Smooth muscle cell (in vitro differentiated cells): ENCODE data around the gene IQCK. TPM values are rescaled to one million over a fixed set of nuclear protein-coding genes. Genes with fewer than 3 reads are reported as not detected.
"Not testable (repeated sequence)": the region's sequence is repeated elsewhere in the genome, so short reads cannot be mapped to it uniquely, and the experiment has no call there.

ENCODE experiments used
- DNase-seq: peaks from one replicate; lab custom pipeline; 2025; ENCODE audit not compliant: unreplicated experiment; lab: John Stamatoyannopoulos, UW
- H2AFZ ChIP-seq: fragments of 200-600 bp; sonication (generic); 2 replicates; pipeline ENCODE4 v1.6.0; 2016; ENCODE audit warnings: antibody characterized with exemption, low read depth, mild to moderate bottlenecking
- H3F3A ChIP-seq: fragments of 200-600 bp; sonication (generic); 2 replicates; pipeline ENCODE4 v1.6.0; 2017; ENCODE audit warnings: antibody characterized with exemption, low read depth
- H3K27ac ChIP-seq: fragments of 200-600 bp; sonication (generic); 2 replicates; pipeline ENCODE4 v1.5.1; 2016; ENCODE audit warnings: low read depth, mild to moderate bottlenecking
- H3K27me3 ChIP-seq: fragments of 200-600 bp; sonication (generic); 2 replicates; pipeline ENCODE4 v1.6.1; 2016; ENCODE audit warnings: low read depth, mild to moderate bottlenecking
- H3K36me3 ChIP-seq: fragments of 200-600 bp; sonication (generic); 2 replicates; pipeline ENCODE4 v1.5.1; 2016; ENCODE audit warnings: low read depth
- H3K4me1 ChIP-seq: fragments of 200-600 bp; sonication (generic); 2 replicates; pipeline ENCODE4 v1.5.1; 2016; ENCODE audit warnings: low read depth
- H3K4me2 ChIP-seq: fragments of 200-600 bp; sonication (generic); 2 replicates; pipeline ENCODE4 v1.6.0; 2016; ENCODE audit warnings: mild to moderate bottlenecking
- H3K4me3 ChIP-seq: fragments of 200-600 bp; sonication (generic); 2 replicates; pipeline ENCODE4 v1.5.1; 2016; ENCODE audit warnings: mild to moderate bottlenecking
- H3K79me2 ChIP-seq: fragments of 200-600 bp; sonication (generic); 2 replicates; pipeline ENCODE4 v1.6.0; 2016; ENCODE audit warnings: low read depth, mild to moderate bottlenecking
- H3K9ac ChIP-seq: fragments of 200-600 bp; sonication (generic); 2 replicates; pipeline ENCODE4 v1.6.0; 2016; ENCODE audit warnings: low read depth
- H3K9me3 ChIP-seq: fragments of 200-600 bp; sonication (generic); replicated peaks from 2 replicates; pipeline ENCODE4 v1.5.1; 2016; ENCODE audit warnings: low read depth
- H4K20me1 ChIP-seq: fragments of 200-600 bp; sonication (generic); 2 replicates; pipeline ENCODE4 v1.6.0; 2016; ENCODE audit warnings: low read depth
- CTCF ChIP-seq: fragments of 200-600 bp; sonication (generic); IDR thresholded peaks from 2 replicates; pipeline ENCODE4 v1.5.1; 2017; ENCODE audit warnings: borderline replicate concordance, mild to moderate bottlenecking, antibody characterized with exemption; ENCODE audit not compliant: insufficient read depth, poor library complexity, severe bottlenecking
- WGBS: methylation state at CpG from one replicate; pipeline ENCODE4 v1.1.7; 2016; ENCODE audit warnings: low lambda C conversion rate; 5-methylcytosine and 5-hydroxymethylcytosine counted together
- polyA plus RNA-seq: library from polyadenylated mRNA; unstranded; fragments of >200 nt; fragmentation: Nextera tagmentation; extraction: Ambion mirVana; gene quantifications from 2 replicates; pipeline ENCODE4 v1.2.1, GENCODE V29; 2016
- total RNA-seq: library from RNA; depleted of rRNA; stranded (reverse); fragments of >200 nt; gene quantifications from 2 replicates; pipeline ENCODE4 v1.2.3, GENCODE V29; 2014

The IQCK gene
- total and polyA plus RNA-seq, 2 experiments from 2014 or later: 11.2 to 14.6 TPM

GRCh38 chr16:19715566-19715965, 2.5 kb upstream of the IQCK start:
- Histone ChIP-seq H3F3A (no peaks in the 10 kb centered on the region), H3K79me2 (peaks cover 36% of the 10 kb centered on the region), H3K36me3 (no peaks in the 10 kb centered on the region), H3K4me3 (no peak overlapping the region), H3K9me3 (no peaks in the 10 kb centered on the region), H3K27ac (no peak overlapping the region), H3K9ac (no peak overlapping the region), H2AFZ (no peak overlapping the region), H3K27me3 (no peaks in the 10 kb centered on the region), H3K4me1 (peaks cover 15% of the 10 kb centered on the region), H3K4me2 (no peak overlapping the region), H4K20me1 (peaks cover 13% of the 10 kb centered on the region)
- no peak for DNase-seq
- WGBS: 97% methylated on average over 5 of the region's 5 CpGs
- TF ChIP-seq CTCF: no peak

- no peak overlapping the region for H3K9ac ChIP-seq
- H4K20me1 ChIP-seq: peaks cover 13% of the 10 kb centered on the region
- no peaks in the 10 kb centered on the region for H3F3A ChIP-seq
- no peaks in the 10 kb centered on the region for H3K36me3 ChIP-seq
- H3K27me3 ChIP-seq: no peaks in the 10 kb centered on the region
- no peak for TF ChIP-seq CTCF
- H3K79me2 ChIP-seq: peaks cover 36% of the 10 kb centered on the region
- H3K4me3 ChIP-seq: peak overlapping the region; percentile 97
- peaks cover 11% of the 10 kb centered on the region for H3K4me1 ChIP-seq
- no peak overlapping the region for H3K27ac ChIP-seq
- DNase-seq: no peak
- H2AFZ ChIP-seq: no peak overlapping the region
- WGBS: 88% methylated on average over 1 of the region's 1 CpG
- H3K4me2 ChIP-seq: peak overlapping the region; percentile 98
- H3K9me3 ChIP-seq: no peaks in the 10 kb centered on the region
These were observed 1.9 kb upstream of the IQCK start for GRCh38 chr16:19716183-19716582.

- peaks cover 11% of the 10 kb centered on the region for H3K4me1 ChIP-seq
- not testable (repeated sequence) for H3K27me3 ChIP-seq, H3K9me3 ChIP-seq, H2AFZ ChIP-seq, H3F3A ChIP-seq, H3K9ac ChIP-seq, H3K27ac ChIP-seq, DNase-seq, H3K36me3 ChIP-seq
- H3K4me2 ChIP-seq: peak overlapping the region; percentile 98
- peaks cover 36% of the 10 kb centered on the region for H3K79me2 ChIP-seq
- WGBS: 31% methylated on average over 11 of the region's 11 CpGs
- H4K20me1 ChIP-seq: peaks cover 13% of the 10 kb centered on the region
- peak overlapping the region; percentile 97 for H3K4me3 ChIP-seq
These were observed 1.3 kb upstream of the IQCK start for GRCh38 chr16:19716728-19717127.

GRCh38 chr16:19717314-19717713, 757 bp upstream of the IQCK start:
- H3K27me3 ChIP-seq: no peaks in the 10 kb centered on the region
- H3K4me3 ChIP-seq: peak overlapping the region; percentile 97
- H3F3A ChIP-seq: no peaks in the 10 kb centered on the region
- peak overlapping the region; percentile 98 for H3K4me2 ChIP-seq
- H3K36me3 ChIP-seq: no peaks in the 10 kb centered on the region
- no peak for TF ChIP-seq CTCF
- peak overlapping the region; percentile 80 for H3K9ac ChIP-seq
- peak overlapping the region; percentile 69 for H3K27ac ChIP-seq
- H4K20me1 ChIP-seq: peaks cover 13% of the 10 kb centered on the region
- under 1% methylated on average over 10 of the region's 10 CpGs for WGBS
- peak overlapping the region; percentile 95 for H2AFZ ChIP-seq
- H3K9me3 ChIP-seq: no peaks in the 10 kb centered on the region
- DNase-seq: no peak
- H3K79me2 ChIP-seq: peaks cover 36% of the 10 kb centered on the region
- H3K4me1 ChIP-seq: peaks cover 11% of the 10 kb centered on the region
